Naive thymus-derived CD8-positive, alpha-beta T cell (primary cell): ENCODE results near the gene BAX. TPM values are rescaled to one million over a fixed set of nuclear protein-coding genes. Genes with fewer than 3 reads are reported as not detected.
"Not testable (repeated sequence)": the region's sequence is repeated elsewhere in the genome, so short reads cannot be mapped to it uniquely, and the experiment has no call there.

Experiments
- ATAC-seq, 2 donors: fragments of 150-1000 bp; cut with Tn5 transposase in 1 of 2; sonication (Bioruptor Pico), chemical (Tn5 transposase) in 1 of 2; 1 replicate in 1 of 2; 2 replicates in 1 of 2; pipeline ENCODE4 v1.10.0; 2021; ENCODE audit warnings: mild to moderate bottlenecking in 2 of 2, moderate library complexity in 2 of 2
- POLR2A ChIA-PET: fragments of 350-600 bp; sonication (Branson Sonifier 250); formaldehyde crosslinking; loops from one replicate; lab custom pipeline; 2021; ENCODE audit warnings: antibody characterized with exemption; lab: Charles Lee
- DNase-seq, 10 donors: peaks; one replicate each; pipeline versions ENCODE4 v3.0.0 to v3.0.0-alpha.2; 2020 to 2022
- H3K27ac Mint-ChIP-seq, 10 donors: one replicate each; pipeline ENCODE4 v1.8.0; 2020 to 2022; ENCODE audit warnings: mild to moderate bottlenecking in 10 of 10, mixed read lengths in 10 of 10, moderate library complexity in 4 of 10, inconsistent platforms in 1 of 10
- H3K27me3 Mint-ChIP-seq, 5 donors: one replicate each; pipeline ENCODE4 v1.8.0; 2021 to 2022; ENCODE audit warnings: mixed read lengths in 5 of 5
- H3K36me3 Mint-ChIP-seq, 3 donors: one replicate each; pipeline ENCODE4 v1.8.0; 2020 to 2022; ENCODE audit warnings: mixed read lengths in 3 of 3, mild to moderate bottlenecking in 2 of 3, inconsistent platforms in 1 of 3
- H3K4me1 Mint-ChIP-seq, 4 donors: one replicate each; pipeline ENCODE4 v1.8.0; 2021 to 2022; ENCODE audit warnings: mixed read lengths in 4 of 4
- H3K4me3 Mint-ChIP-seq, 10 donors: one replicate each; pipeline ENCODE4 v1.8.0; 2020 to 2022; ENCODE audit warnings: mild to moderate bottlenecking in 10 of 10, mixed read lengths in 10 of 10, moderate library complexity in 6 of 10, inconsistent platforms in 1 of 10
- H3K9me3 Mint-ChIP-seq, 9 donors: one replicate each; pipeline ENCODE4 v1.8.0; 2020 to 2022; ENCODE audit warnings: mixed read lengths in 9 of 9, mild to moderate bottlenecking in 3 of 9, inconsistent platforms in 1 of 9, moderate library complexity in 1 of 9
- polyA plus RNA-seq, 3 donors: library from polyadenylated mRNA; unstranded; fragments of 300-500 nt; fragmentation: Illumina TruSeq; gene quantifications; one replicate each; pipeline ENCODE4 v1.2.3, GENCODE V29; 2021
- total RNA-seq, 8 experiments: library from RNA in 2 of 8; stranded (reverse) in 2 of 8; gene quantifications; one replicate each; pipeline ENCODE4 v1.2.3 and lab custom pipeline; 2021 to 2026

BAX gene
- total and polyA plus RNA-seq, 5 experiments from 2014 or later: 58.5 to 181 (median 97.1) TPM

- not testable (repeated sequence) for H3K4me3 Mint-ChIP-seq, H3K9me3 Mint-ChIP-seq, ATAC-seq, H3K4me1 Mint-ChIP-seq, DNase-seq, H3K27me3 Mint-ChIP-seq
- H3K27ac Mint-ChIP-seq: peak overlapping the region in 2 of 10 donors; percentile 17 to 21
- H3K36me3 Mint-ChIP-seq: peaks cover under 1 to 55% (median 4%) of the 10 kb centered on the region in 3 donors
- POLR2A ChIA-PET: interaction anchor here (0.6 to 1.4 kb wide), 4 partner anchors 9 to 265 kb away, joined by 3 to 7 read pairs (median 3); partner anchors contain the start of gene NUCB1
Measured at GRCh38 chr19:48919271-48919670, 35.4 kb upstream of the BAX start.

- Mint-ChIP-seq H3K36me3 (peaks cover 0 to 43% (median 2%) of the 10 kb centered on the region in 3 donors), H3K27ac (no peak overlapping the region), H3K4me1 (peaks cover 0 to 3% (median 0%) of the 10 kb centered on the region in 4 donors), H3K9me3 (no peaks in the 10 kb centered on the region), H3K27me3 (no peaks in the 10 kb centered on the region), H3K4me3 (no peak overlapping the region)
- DNase-seq (no peak), ATAC-seq (no peak)
- POLR2A ChIA-PET: no interaction called here
Measured at GRCh38 chr19:48920949-48921348, 33.7 kb upstream of the BAX start.

- H3K4me1 Mint-ChIP-seq: peaks cover 0 to 5% (median 2%) of the 10 kb centered on the region in 4 donors
- H3K4me3 Mint-ChIP-seq: no peak overlapping the region
- peak overlapping the region in 1 of 10 donors; percentile 72 for H3K27ac Mint-ChIP-seq
- ATAC-seq: no peak
- H3K9me3 Mint-ChIP-seq: no peaks in the 10 kb centered on the region
- H3K36me3 Mint-ChIP-seq: peaks cover 0 to 36% (median 0%) of the 10 kb centered on the region in 3 donors
- POLR2A ChIA-PET: interaction anchor here (1.3 kb wide), 1 partner anchor 10 kb away, joined by 5 read pairs; no protein-coding TSS in a partner anchor
- no peaks in the 10 kb centered on the region for H3K27me3 Mint-ChIP-seq
- no peak for DNase-seq
Measured at GRCh38 chr19:48921721-48922500, 32.8 kb upstream of the BAX start.

GRCh38 chr19:48922548-48923490, 31.9 kb upstream of the BAX start:
- no peak overlapping the region for H3K4me3 Mint-ChIP-seq
- peaks cover 0 to 7% (median 1%) of the 10 kb centered on the region in 4 donors for H3K4me1 Mint-ChIP-seq
- no peaks in the 10 kb centered on the region for H3K9me3 Mint-ChIP-seq
- peak overlapping the region in 2 of 10 donors; percentile 60 to 69 for H3K27ac Mint-ChIP-seq
- no peak for ATAC-seq
- POLR2A ChIA-PET: interaction anchor here (0.6 to 1.3 kb wide), 4 partner anchors 10 to 90 kb away, joined by 3 to 5 read pairs (median 4); no protein-coding TSS in a partner anchor
- H3K36me3 Mint-ChIP-seq: peaks cover 0 to 30% (median 0%) of the 10 kb centered on the region in 3 donors
- DNase-seq: no peak
- H3K27me3 Mint-ChIP-seq: no peaks in the 10 kb centered on the region

GRCh38 chr19:48925240-48925843, 29.3 kb upstream of the BAX start:
- ATAC-seq (no peak), DNase-seq (no peak)
- Mint-ChIP-seq H3K27me3 (no peaks in the 10 kb centered on the region), H3K9me3 (no peaks in the 10 kb centered on the region), H3K27ac (peak overlapping the region in 1 of 10 donors; percentile 43), H3K36me3 (peaks cover 0 to 18% (median 0%) of the 10 kb centered on the region in 3 donors), H3K4me3 (no peak overlapping the region), H3K4me1 (peaks cover 0 to 7% (median 0%) of the 10 kb centered on the region in 4 donors)
- POLR2A ChIA-PET: no interaction called here

- not testable (repeated sequence) for H3K9me3 Mint-ChIP-seq, ATAC-seq, H3K27me3 Mint-ChIP-seq, H3K4me1 Mint-ChIP-seq, H3K27ac Mint-ChIP-seq, DNase-seq, H3K4me3 Mint-ChIP-seq
- POLR2A ChIA-PET: interaction anchor here (0.6 kb wide), 1 partner anchor 87 kb away, joined by 4 read pairs; no protein-coding TSS in a partner anchor
- H3K36me3 Mint-ChIP-seq: peaks cover 0 to 17% (median 0%) of the 10 kb centered on the region in 3 donors
Measured at GRCh38 chr19:48925890-48926289, 28.8 kb upstream of the BAX start.

- DNase-seq (peak in 3 of 10 donors; percentile 4 to 16 (median 12)), ATAC-seq (peak; percentile 28 to 72)
- Mint-ChIP-seq H3K4me1 (peaks cover 0 to 7% (median 0%) of the 10 kb centered on the region in 4 donors), H3K4me3 (peak overlapping the region in 8 of 10 donors; percentile 20 to 69 (median 43)), H3K27me3 (no peaks in the 10 kb centered on the region), H3K9me3 (no peaks in the 10 kb centered on the region), H3K36me3 (peaks cover 0 to 9% (median 0%) of the 10 kb centered on the region in 3 donors), H3K27ac (peak overlapping the region in 2 of 10 donors; percentile 39 to 50)
- POLR2A ChIA-PET: no interaction called here
Measured at GRCh38 chr19:48926909-48927308, 27.8 kb upstream of the BAX start.

- not testable (repeated sequence) for H3K4me3 Mint-ChIP-seq, H3K4me1 Mint-ChIP-seq, H3K36me3 Mint-ChIP-seq, DNase-seq, H3K27ac Mint-ChIP-seq, H3K9me3 Mint-ChIP-seq, H3K27me3 Mint-ChIP-seq, ATAC-seq
- POLR2A ChIA-PET: interaction anchor here (0.7 kb wide), 3 partner anchors 40 to 265 kb away, joined by 3 to 6 read pairs (median 3); no protein-coding TSS in a partner anchor
Measured at GRCh38 chr19:48927692-48928091, 27.0 kb upstream of the BAX start.

GRCh38 chr19:48928164-48929025, 26.3 kb upstream of the BAX start:
- Mint-ChIP-seq H3K27me3 (peaks cover 0 to 3% (median 0%) of the 10 kb centered on the region in 5 donors), H3K4me1 (peaks cover 0 to 10% (median 5%) of the 10 kb centered on the region in 4 donors)

GRCh38 chr19:48933382-48933932, 21.2 kb upstream of the BAX start, which contains the start of gene DHDH:
DHDH (plus strand) TSS chr19:48933699; CDS start chr19:48933722, 23 bp downstream.
- no peaks in the 10 kb centered on the region for H3K36me3 Mint-ChIP-seq
- peak within 1 kb of the TSS; percentile 80 to 94 (median 88) for H3K4me3 Mint-ChIP-seq
- ATAC-seq: peak; percentile 96 to 98

More at GRCh38 chr19:48928164-48929025, 26.3 kb upstream of the BAX start:
- Mint-ChIP-seq H3K36me3 (peaks cover 0 to 2% (median 0%) of the 10 kb centered on the region in 3 donors), H3K4me3 (no peak overlapping the region), H3K27ac (no peak overlapping the region), H3K9me3 (no peaks in the 10 kb centered on the region)
- POLR2A ChIA-PET: interaction anchor here (0.6 to 0.9 kb wide), 5 partner anchors 9 to 265 kb away, joined by 3 to 7 read pairs (median 3); no protein-coding TSS in a partner anchor
- ATAC-seq (no peak), DNase-seq (no peak)

More at GRCh38 chr19:48933382-48933932, 21.2 kb upstream of the BAX start, which contains the start of gene DHDH:
- Mint-ChIP-seq H3K27me3 (peaks cover 0 to 3% (median 0%) of the 10 kb centered on the region in 5 donors), H3K9me3 (no peaks in the 10 kb centered on the region), H3K4me1 (peaks cover 3 to 21% (median 12%) of the 10 kb centered on the region in 4 donors), H3K27ac (peak within 1 kb of the TSS; percentile 5 to 95 (median 89))
- POLR2A ChIA-PET: interaction anchor here (1.1 to 1.5 kb wide), 7 partner anchors 9 to 91 kb away, joined by 3 to 6 read pairs (median 4); partner anchors contain the start of genes GYS1, NUCB1 and RUVBL2
- peak; percentile 74 to 91 (median 86) for DNase-seq
